K562 (cell line): ENCODE measurements around the gene PRSS56. TPM values are rescaled to one million over a fixed set of nuclear protein-coding genes. Genes with fewer than 3 reads are reported as not detected.
A peak's percentile ranks its signal among the peaks of the same experiment; 100 is the strongest.

Source experiments
- ARHGAP35 ChIP-seq: fragments of 450-650 bp; IDR thresholded peaks from 2 replicates; pipeline ENCODE4 v1.6.1; 2018; ENCODE audit not compliant: partially characterized antibody
- BDP1 ChIP-seq: IDR thresholded peaks from 3 replicates; pipeline ENCODE4 v1.6.1; 2011; ENCODE audit not compliant: insufficient read length, insufficient read depth
- CC2D1A ChIP-seq: fragments of 450-650 bp; IDR thresholded peaks from 2 replicates; pipeline ENCODE4 v1.6.1; 2017; ENCODE audit warnings: mild to moderate bottlenecking
- ELF4 ChIP-seq: fragments of 450-650 bp; formaldehyde crosslinking; IDR thresholded peaks from 2 replicates; pipeline ENCODE4 v1.4.0; 2022; ENCODE audit warnings: missing genetic modification characterization
- FOXA3 ChIP-seq, 2 experiments: fragments of 450-650 bp in 1 of 2; sonication (generic) in 1 of 2; formaldehyde crosslinking; IDR thresholded peaks in 1 of 2; conservative IDR thresholded peaks in 1 of 2; 2 replicates each; pipeline versions ENCODE4 v1.4.0 to v1.8.0; 2020 to 2022; ENCODE audit warnings: mild to moderate bottlenecking in 2 of 2, missing genetic modification reagents in 1 of 2
- GTF2E2 ChIP-seq: fragments of 200-800 bp; sonication (Bioruptor generic); IDR thresholded peaks from 2 replicates; pipeline ENCODE4 v1.6.1; 2016; ENCODE audit warnings: missing genetic modification characterization, missing compliant biosample characterization
- HOMEZ ChIP-seq: fragments of 250-450 bp; sonication (Bioruptor Pico); IDR thresholded peaks from 2 replicates; pipeline ENCODE4 v1.4.0; 2020; ENCODE audit warnings: mild to moderate bottlenecking, moderate library complexity
- IFI16 ChIP-seq: fragments of 250-450 bp; sonication (Bioruptor Pico); IDR thresholded peaks from 2 replicates; pipeline ENCODE4 v2.1.2; 2022; ENCODE audit warnings: mild to moderate bottlenecking, inconsistent platforms
- KLF1 ChIP-seq: fragments of 450-650 bp; IDR thresholded peaks from 2 replicates; pipeline ENCODE4 v1.6.1; 2016; ENCODE audit warnings: missing genetic modification characterization, missing compliant biosample characterization
- MAFK ChIP-seq: IDR thresholded peaks from 2 replicates; pipeline ENCODE4 v1.6.1; 2011; ENCODE audit warnings: low read length, improper control_type of control experiment
- MLX ChIP-seq, 2 experiments: fragments of 450-650 bp in 1 of 2; sonication (generic) in 1 of 2; formaldehyde crosslinking; conservative IDR thresholded peaks; 2 replicates each; pipeline versions ENCODE4 v1.4.0 to v1.8.1; 2020 to 2022; ENCODE audit warnings: mild to moderate bottlenecking in 1 of 2, missing genetic modification reagents in 1 of 2
- NCOA2 ChIP-seq, 2 experiments: fragments of 450-650 bp; IDR thresholded peaks; 2 replicates each; pipeline ENCODE4 v1.6.1; 2018; ENCODE audit warnings: mild to moderate bottlenecking in 2 of 2, moderate library complexity in 1 of 2; ENCODE audit not compliant: partially characterized antibody in 2 of 2
- NCOA4 ChIP-seq: fragments of 450-650 bp; IDR thresholded peaks from 2 replicates; pipeline ENCODE4 v1.6.1; 2018; ENCODE audit warnings: mild to moderate bottlenecking; ENCODE audit not compliant: partially characterized antibody
- NCOA6 ChIP-seq: fragments of 450-650 bp; IDR thresholded peaks from 2 replicates; pipeline ENCODE4 v1.6.1; 2017; ENCODE audit warnings: mild to moderate bottlenecking
- OTX1 ChIP-seq: fragments of 450-650 bp; formaldehyde crosslinking; IDR thresholded peaks from 2 replicates; pipeline ENCODE4 v1.4.0; 2022; ENCODE audit warnings: mild to moderate bottlenecking
- POLR2H ChIP-seq: IDR thresholded peaks from 2 replicates; pipeline ENCODE4 v1.6.1; 2016; ENCODE audit warnings: missing genetic modification characterization, low read depth, mild to moderate bottlenecking, control low read depth, missing compliant biosample characterization, moderate library complexity
- POLR3A ChIP-seq: IDR thresholded peaks from 2 replicates; pipeline ENCODE4 v1.6.1; 2011; ENCODE audit warnings: borderline replicate concordance, mild to moderate bottlenecking, moderate library complexity; ENCODE audit not compliant: insufficient read length, insufficient read depth; ENCODE audit errors: extremely low read depth
- RBM15 ChIP-seq: fragments of 200-400 bp; formaldehyde crosslinking; IDR thresholded peaks from 2 replicates; pipeline ENCODE4 v1.6.1; 2018; ENCODE audit warnings: mild to moderate bottlenecking, low read length, moderate library complexity; ENCODE audit not compliant: insufficient read depth
- SFPQ ChIP-seq: fragments of 200-400 bp; formaldehyde crosslinking; IDR thresholded peaks from 2 replicates; pipeline ENCODE4 v1.6.1; 2017; ENCODE audit warnings: mild to moderate bottlenecking, low read depth, low read length, moderate library complexity
- SIRT6 ChIP-seq: IDR thresholded peaks from one replicate; pipeline ENCODE4 v1.6.1; 2012; ENCODE audit warnings: low read depth, mild to moderate bottlenecking, control low read depth, inconsistent platforms, low read length, moderate library complexity
- TAF7 ChIP-seq: fragments of 450-650 bp; IDR thresholded peaks from 2 replicates; pipeline ENCODE4 v1.6.1; 2016; ENCODE audit warnings: missing genetic modification characterization, missing compliant biosample characterization
- ZBTB12 ChIP-seq: fragments of 250-450 bp; sonication (Bioruptor Pico); IDR thresholded peaks from 2 replicates; pipeline ENCODE4 v1.4.0; 2020
- polyA plus RNA-seq, 8 experiments: library from polyadenylated mRNA; depleted of rRNA in 4 of 8; stranded (reverse) in 5 of 8; unstranded in 3 of 8; fragments of >200 nt; fragmentation: Nextera tagmentation in 2 of 8; fragmentation: Illumina TruSeq in 1 of 8; extraction: Ambion mirVana in 2 of 8; extraction: Trizol in 1 of 8; gene quantifications; 2 replicates each; pipeline versions ENCODE4 v1.2.1 to v1.2.3, GENCODE V29; 2011 to 2014; ENCODE audit warnings: inconsistent platforms in 1 of 8, missing spikeins in 1 of 8
- total RNA-seq, 7 experiments: library from RNA; depleted of rRNA in 6 of 7; stranded (reverse); fragments of >200 nt in 6 of 7; fragmentation: Illumina TruSeq in 2 of 7; extraction: Trizol in 2 of 7; gene quantifications; 2 replicates each; pipeline versions ENCODE4 v1.2.1 to v1.2.3, GENCODE V29; 2011 to 2021; ENCODE audit warnings: low replicate concordance in 1 of 7

The PRSS56 gene
- total and polyA plus RNA-seq, 9 of the 15 experiments (the other 6 are each of a cell fraction or from before 2014, with no cell fraction given), result not detected

DNA sequence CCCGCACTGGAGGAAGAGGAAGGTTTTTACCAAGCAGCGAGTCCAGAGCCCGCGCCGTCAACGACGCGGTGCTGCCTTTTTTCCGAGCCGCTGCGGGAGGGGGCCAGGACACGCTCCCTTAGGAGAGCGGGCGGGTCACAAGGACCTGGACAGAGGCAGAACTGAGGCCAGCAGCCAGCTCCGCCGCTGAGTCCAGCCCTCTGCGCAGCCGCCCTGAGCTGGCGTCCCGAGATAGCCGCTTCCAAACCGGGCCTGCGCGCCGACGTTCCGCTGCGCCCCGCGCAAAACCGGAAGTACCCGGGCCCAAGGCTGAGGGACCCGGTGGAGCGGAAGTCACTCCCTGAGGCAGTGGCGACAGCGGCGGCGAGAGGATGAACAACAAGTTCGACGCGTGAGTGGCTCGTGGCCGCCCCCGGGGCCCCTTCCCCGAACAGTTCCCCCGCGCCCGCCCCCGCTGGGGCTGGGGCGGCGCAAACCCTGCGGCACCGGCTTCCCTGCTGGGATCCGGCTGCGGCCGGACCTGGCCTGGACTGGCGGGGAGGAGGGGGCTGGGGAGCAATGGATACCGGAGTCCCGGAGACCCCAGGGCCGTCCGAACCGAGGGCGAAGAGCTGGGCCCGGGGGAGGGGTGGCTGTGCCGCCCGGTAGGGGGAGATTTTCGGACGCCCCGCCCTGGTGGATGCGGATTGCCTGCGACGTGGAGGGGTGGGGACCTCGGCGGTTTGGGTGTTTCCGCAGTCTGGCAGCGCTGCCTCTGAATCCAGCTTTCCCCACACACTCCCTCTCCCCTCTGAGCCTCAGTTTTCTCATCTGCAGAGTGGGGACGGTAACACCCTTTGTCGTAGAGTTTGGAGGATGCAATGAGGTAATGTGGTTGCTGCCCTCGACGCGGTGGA lies 30.4 kb downstream of the PRSS56 start, which contains the start of the genes EIF4E2 and TIGD1 (continued):
- TF ChIP-seq ARHGAP35 (no peak), MAFK (no peak), POLR2H (tag) (peak; percentile 60), BDP1 (no peak), GTF2E2 (tag) (peak; percentile 43; the same call in 1 of the 2 replicates), OTX1 (CRISPR knock-in tag) (no peak), ZBTB12 (0 out of 2 replicates have a peak, but pooled peaks have one; percentile 24), HOMEZ (CRISPR knock-in tag) (no peak), POLR3A (no peak), NCOA2 (IDR thresholded peaks at IDR 0.05; ENCODE audit: partially characterized antibody in 2 of 2) (no peak), FOXA3 (CRISPR knock-in tag; conservative IDR thresholded peaks at IDR 0.05 in 1 of 2, IDR thresholded peaks at IDR 0.05 in 1 of 2) (0 out of 4 replicates have a peak, but pooled peaks of 1 of the 2 experiments have one; percentile 36), NCOA4 (peak; percentile 38), NCOA6 (peak; percentile 51; the same call in 1 of the 2 replicates), KLF1 (no peak), SIRT6 (no peak), CC2D1A (peak; percentile 14; the same call in 1 of the 2 replicates), ELF4 (CRISPR knock-in tag) (no peak), SFPQ (no peak), RBM15 (no peak), IFI16 (CRISPR knock-in tag) (no peak), TAF7 (peak; percentile 74; the same call in 1 of the 2 replicates), MLX (CRISPR knock-in tag; conservative IDR thresholded peaks at IDR 0.05) (no peak)
